Measurements from ENCODE around the gene LRRC3B.

DNA sequence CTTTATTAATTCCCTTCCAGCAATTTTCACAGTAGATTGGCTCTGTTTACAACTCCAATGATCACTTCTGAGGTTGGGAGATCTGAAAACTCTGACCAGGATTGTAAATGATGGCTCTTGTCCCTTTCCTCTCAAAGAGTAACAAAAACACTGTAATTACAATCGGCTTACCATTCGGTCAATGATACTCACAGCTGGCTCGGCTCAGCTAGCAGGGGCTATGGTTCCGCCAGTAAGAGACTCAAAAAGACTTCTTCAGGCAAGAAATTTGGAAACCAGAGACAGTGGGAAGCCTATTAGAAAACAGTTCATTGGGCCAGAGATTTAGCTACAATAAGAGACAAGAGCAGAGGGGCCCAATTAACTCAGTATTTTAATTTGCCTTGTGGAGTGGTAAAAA, 96.6 kb downstream of the LRRC3B start:
- TF ChIP-seq, protein P1, sequence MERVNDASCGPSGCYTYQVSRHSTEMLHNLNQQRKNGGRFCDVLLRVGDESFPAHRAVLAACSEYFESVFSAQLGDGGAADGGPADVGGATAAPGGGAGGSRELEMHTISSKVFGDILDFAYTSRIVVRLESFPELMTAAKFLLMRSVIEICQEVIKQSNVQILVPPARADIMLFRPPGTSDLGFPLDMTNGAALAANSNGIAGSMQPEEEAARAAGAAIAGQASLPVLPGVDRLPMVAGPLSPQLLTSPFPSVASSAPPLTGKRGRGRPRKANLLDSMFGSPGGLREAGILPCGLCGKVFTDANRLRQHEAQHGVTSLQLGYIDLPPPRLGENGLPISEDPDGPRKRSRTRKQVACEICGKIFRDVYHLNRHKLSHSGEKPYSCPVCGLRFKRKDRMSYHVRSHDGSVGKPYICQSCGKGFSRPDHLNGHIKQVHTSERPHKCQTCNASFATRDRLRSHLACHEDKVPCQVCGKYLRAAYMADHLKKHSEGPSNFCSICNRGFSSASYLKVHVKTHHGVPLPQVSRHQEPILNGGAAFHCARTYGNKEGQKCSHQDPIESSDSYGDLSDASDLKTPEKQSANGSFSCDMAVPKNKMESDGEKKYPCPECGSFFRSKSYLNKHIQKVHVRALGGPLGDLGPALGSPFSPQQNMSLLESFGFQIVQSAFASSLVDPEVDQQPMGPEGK (CRISPR knock-in tag; IDR thresholded peaks at IDR 0.05; ENCODE audit: borderline replicate concordance), result no peak
- TF ChIP-seq ZNF8 (CRISPR knock-in tag; IDR thresholded peaks at IDR 0.05) (no peak), ZFP30 (CRISPR knock-in tag; IDR thresholded peaks at IDR 0.05) (no peak)

Data from SK-N-SH treated with all-trans-retinoic acid at 6 μM for 48 hours (cell line).